ENCODE data around the gene CEP192.
"Not testable (repeated sequence)": the region's sequence is repeated elsewhere in the genome, so short reads cannot be mapped to it uniquely, and the experiment has no call there.

The CEP192 gene

GRCh38 chr18:13035249-13035914 is 44.2 kb downstream of the CEP192 start:
- DNase-seq (ENCODE audit: low read depth) = no peak

- no peak for DNase-seq (ENCODE audit: low read depth)
Measured at GRCh38 chr18:13036622-13037320, 45.6 kb downstream of the CEP192 start.

DNA sequence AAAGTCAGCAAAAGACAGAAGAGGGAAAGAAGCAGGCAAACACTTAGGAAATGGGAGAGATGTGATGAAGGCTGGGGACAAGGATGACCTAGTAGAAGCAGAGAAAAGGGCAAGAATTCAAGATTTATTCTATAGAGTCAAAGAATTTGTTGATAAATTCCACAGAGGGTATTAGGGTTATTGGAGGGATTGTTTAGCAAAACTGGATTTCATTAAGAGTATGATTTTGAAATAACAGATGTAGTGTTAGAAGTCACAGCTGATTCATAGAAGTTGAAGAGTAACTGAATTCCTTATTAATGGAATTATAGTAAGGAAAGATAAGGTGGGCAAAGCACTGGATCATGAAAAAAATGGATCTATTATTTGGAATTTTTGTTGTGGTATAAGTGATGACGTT is 48.6 kb downstream of the CEP192 start:
- DNase-seq (ENCODE audit: low read depth) = no peak

GRCh38 chr18:13043066-13043465 is 51.9 kb downstream of the CEP192 start:
- no peak for DNase-seq (ENCODE audit: low read depth)

DNA sequence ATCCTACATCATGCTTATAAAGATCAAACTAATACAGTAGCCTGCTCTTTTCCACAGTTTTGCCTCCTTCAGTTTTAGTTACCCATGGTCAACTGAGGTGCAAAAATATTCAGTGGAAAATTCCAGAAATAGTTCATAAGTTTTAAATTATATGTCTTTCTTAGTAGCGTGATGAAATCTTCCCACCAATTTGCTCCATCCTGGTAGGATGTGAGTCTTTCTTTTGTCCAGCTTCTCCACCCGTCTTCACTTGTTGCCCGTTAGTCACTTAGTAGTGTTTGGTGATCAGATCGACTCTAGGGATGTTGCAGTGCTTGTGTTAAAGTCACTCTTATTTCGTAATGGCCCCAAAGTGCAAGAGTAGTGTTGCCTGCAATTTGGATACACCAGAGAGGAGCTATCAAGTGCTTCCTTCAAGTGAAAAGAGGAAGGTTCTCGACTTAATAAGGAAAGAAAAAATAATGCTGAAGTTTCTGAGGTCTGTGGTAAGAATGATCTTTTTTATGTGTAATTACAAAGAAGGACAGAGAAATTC is 57.0 kb downstream of the CEP192 start:
- no peak for DNase-seq (ENCODE audit: low read depth)

DNA sequence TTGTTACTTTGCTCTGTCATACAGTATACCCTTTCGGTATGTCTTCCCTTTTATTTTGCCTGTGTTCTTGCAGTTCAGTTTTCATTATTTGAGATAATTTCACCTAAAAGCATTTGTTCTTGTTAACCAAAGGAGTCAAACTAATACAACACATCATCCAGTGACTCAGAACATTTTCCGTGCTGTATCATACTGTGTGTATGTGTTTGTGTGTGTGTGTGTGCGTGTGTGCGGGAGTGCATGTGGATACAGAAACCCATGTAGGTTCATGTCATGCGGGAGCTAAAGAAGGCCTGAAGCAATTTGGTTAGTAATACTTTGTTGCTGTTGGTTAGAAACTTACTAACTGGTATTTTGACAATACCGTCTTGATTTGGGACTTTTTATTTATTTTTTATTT is 60.0 kb downstream of the CEP192 start:
- no peak for DNase-seq (ENCODE audit: low read depth)

- no peak for DNase-seq (ENCODE audit: low read depth)
Measured at GRCh38 chr18:13051950-13052349, 60.8 kb downstream of the CEP192 start.

DNA sequence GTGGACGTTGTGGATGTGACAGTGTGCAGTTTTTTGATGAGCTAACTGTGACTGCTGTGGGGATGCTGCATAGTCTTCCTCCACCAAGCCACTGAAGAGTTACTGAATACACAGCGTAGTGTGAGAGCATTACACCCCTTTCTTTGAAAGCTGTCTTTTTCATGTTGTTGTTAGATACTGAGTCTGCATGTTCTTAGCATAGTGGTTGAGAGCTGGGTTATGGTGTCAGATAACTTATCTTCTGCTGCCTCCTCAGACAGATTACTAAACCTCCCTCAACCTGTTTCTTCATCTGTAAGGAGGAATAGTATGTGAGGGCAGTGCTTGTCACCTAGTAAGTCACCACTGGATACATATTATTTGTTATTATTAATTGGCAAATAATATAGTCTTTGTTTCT is 63.2 kb downstream of the CEP192 start:
- no peak for DNase-seq (ENCODE audit: low read depth)

- no peak for DNase-seq (ENCODE audit: low read depth)
Measured at GRCh38 chr18:13061630-13062189, 70.5 kb downstream of the CEP192 start.

- DNase-seq (ENCODE audit: low read depth) = no peak
Measured at GRCh38 chr18:13067124-13067523, 76.0 kb downstream of the CEP192 start.

GRCh38 chr18:13067966-13068365 is 76.8 kb downstream of the CEP192 start:
- DNase-seq (ENCODE audit: low read depth) = no peak

- DNase-seq (ENCODE audit: low read depth) = no peak
Measured at GRCh38 chr18:13070460-13070859, 79.3 kb downstream of the CEP192 start.

- DNase-seq (ENCODE audit: low read depth) = no peak
Measured at GRCh38 chr18:13076886-13077285, 85.7 kb downstream of the CEP192 start.

DNA sequence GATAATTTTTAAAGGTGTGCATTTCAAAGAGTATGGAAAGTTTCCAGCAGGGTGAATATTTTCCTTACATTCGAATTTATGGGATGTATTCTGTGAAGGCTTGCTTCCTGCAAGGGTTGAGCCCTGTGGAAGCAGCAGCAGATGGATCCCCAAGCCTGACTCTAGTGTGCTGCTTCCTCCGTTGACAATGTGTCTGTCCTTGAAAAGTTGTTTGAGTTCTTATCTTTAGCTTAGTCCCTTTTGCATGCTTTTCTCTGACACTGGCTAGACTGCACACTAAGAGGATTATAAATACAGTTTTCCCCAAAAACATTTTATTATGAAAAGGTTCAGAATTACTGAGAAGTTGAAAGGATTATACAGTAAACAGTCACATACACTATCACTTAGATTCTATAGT is 86.3 kb downstream of the CEP192 start:
- no peak for DNase-seq (ENCODE audit: low read depth)

- not testable (repeated sequence) for DNase-seq (ENCODE audit: low read depth)
Measured at GRCh38 chr18:13078065-13078464, 86.9 kb downstream of the CEP192 start.

GRCh38 chr18:13086906-13087305 is 95.7 kb downstream of the CEP192 start:
- DNase-seq (ENCODE audit: low read depth) = no peak

- DNase-seq (ENCODE audit: low read depth) = no peak
Measured at GRCh38 chr18:13095466-13095865, 104.3 kb downstream of the CEP192 start.

DNA sequence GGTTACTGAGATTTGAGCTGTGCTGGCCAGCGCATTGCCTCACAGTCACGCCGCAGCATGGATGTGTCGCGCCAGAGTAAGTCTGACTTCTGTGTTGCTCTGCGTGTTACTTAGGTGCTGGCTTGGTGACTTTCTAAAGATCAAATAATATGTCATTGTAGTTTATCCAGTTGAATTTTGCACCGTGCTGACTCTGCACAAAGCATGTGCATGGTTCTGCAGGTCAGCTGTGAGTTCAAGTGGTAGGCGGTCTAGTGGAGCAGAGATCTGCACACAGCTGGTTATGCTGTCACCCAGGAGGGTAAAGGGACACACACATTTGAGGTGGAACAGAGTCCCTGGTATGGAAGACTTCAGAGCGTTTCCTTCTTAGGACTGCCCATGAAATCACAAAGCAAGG is 105.1 kb downstream of the CEP192 start:
- DNase-seq (ENCODE audit: low read depth) = no peak

DNA sequence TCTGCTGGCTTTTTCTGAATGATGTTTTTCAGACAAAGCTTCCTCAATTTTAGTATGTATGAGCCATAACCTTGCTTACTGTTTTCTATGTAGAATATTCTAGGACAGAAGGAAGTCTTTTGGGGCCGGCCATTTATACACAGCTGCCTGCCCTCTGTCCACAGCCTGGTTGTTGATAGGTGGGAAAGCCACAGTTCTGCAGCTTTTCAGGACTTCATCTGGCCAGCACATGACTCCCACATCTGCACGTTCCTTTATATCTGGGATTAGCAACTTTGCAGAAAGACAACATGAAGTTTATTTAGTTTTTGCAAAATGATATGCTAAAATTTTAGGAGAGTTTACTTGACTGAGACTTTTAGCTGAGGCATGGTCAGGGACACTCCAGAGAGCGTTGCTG is 105.6 kb downstream of the CEP192 start:
- no peak for DNase-seq (ENCODE audit: low read depth)

- DNase-seq (ENCODE audit: low read depth) = not testable (repeated sequence)
Measured at GRCh38 chr18:13098104-13098503, 106.9 kb downstream of the CEP192 start.

- DNase-seq (ENCODE audit: low read depth) = no peak
Measured at GRCh38 chr18:13099113-13099512, 108.0 kb downstream of the CEP192 start.

DNA sequence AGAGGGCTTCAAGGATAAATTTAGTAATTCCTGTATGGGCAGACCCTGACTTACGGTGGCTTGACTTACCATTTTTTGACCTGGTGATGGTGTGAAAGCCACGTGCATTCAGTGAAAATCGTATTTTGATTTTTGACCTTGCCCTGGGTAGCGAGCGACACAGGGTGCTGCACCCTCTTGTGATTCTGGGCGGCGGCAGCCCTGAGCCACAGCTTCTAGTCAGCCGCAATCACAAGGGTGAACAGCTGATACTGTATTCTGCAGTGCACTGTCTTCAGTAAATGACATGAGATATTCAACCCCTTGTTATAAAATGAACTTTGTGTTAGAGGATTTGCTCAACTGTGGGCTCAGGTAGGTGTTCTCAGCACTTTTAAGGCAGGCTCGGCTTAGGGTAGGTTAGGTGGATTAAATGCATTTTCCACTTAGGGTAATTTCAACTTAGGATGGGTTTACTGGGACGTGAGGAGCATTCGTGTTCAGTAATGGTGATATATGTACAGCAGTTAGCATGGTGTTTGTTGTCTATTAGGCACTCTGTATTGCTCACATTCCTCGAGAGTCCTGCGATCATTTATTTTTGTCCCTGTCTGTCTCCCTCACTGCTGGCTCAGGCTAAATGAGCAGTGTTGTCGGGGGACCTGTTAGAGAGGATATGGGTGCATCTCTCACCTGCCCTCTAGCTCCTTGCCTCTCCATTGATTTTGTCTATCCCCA is 109.9 kb downstream of the CEP192 start:
- DNase-seq (ENCODE audit: low read depth) = no peak

Measured in non-pigmented ciliary epithelial cell (primary cell).